ENCODE data around the gene NFIC.
"Not testable (repeated sequence)": the region's sequence is repeated elsewhere in the genome, so short reads cannot be mapped to it uniquely, and the experiment has no call there.

The NFIC gene

GRCh38 chr19:3338541-3339181 is 27.7 kb upstream of the NFIC start:
- TF ChIP-seq CTCF (IDR thresholded peaks at IDR 0.05; ENCODE audit: low read length) (no peak), EZH2phosphoT487 (IDR thresholded peaks at IDR 0.05; ENCODE audit: low read length) (no peak), EZH2 (optimal IDR thresholded peaks at IDR 0.05; ENCODE audit: low read depth, low read length) (no peak)
- H4K20me1 ChIP-seq (ENCODE audit: insufficient read depth, low read length) = no peaks in the 10 kb centered on the region
- DNase-seq = no peak
- H3K79me2 ChIP-seq (ENCODE audit: low read length) = no peaks in the 10 kb centered on the region
- H3K4me1 ChIP-seq (ENCODE audit: low read length) = no peaks in the 10 kb centered on the region
- no peak overlapping the region for H2AFZ ChIP-seq (ENCODE audit: low read length)
- H3K27ac ChIP-seq (ENCODE audit: low read length) = no peak overlapping the region
- no peaks in the 10 kb centered on the region for H3K36me3 ChIP-seq (replicated peaks; ENCODE audit: insufficient read depth, low read length)
- peaks cover 86% of the 10 kb centered on the region for H3K27me3 ChIP-seq (replicated peaks; ENCODE audit: insufficient read depth, low read length)
- no peak overlapping the region for H3K9ac ChIP-seq (ENCODE audit: low read length)
- no peak overlapping the region for H3K4me3 ChIP-seq (ENCODE audit: low read length)
- no peaks in the 10 kb centered on the region for H3K9me3 ChIP-seq (replicated peaks; ENCODE audit: insufficient read depth, low read length)
- no peak overlapping the region for H3K4me2 ChIP-seq (ENCODE audit: low read depth, low read length)
- no peaks in the 10 kb centered on the region for H3K9me2 ChIP-seq (replicated peaks; ENCODE audit: insufficient read depth, low read length)
- H3F3A ChIP-seq (ENCODE audit: insufficient read depth, low read length) = no peaks in the 10 kb centered on the region

DNA sequence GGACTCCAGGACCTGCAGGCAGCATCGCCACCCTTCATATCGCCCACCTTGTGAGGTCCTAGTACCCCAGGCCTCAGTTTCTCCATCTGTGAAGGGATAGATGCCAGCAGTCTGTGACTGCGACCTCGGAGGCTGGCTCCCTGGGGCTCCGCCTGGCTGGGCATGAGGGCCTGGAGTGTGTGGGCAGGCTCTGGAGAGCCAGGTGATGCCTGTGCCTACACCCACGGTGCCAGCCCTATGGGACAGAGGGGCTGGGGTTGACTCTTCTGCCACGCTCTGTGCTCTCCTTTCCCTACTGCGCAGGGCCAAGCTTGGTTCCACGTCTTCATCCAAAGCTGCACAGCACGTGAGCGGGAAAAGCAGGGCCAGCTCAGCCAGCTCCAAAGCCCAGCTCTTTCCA is 26.0 kb upstream of the NFIC start:
- TF ChIP-seq CTCF (IDR thresholded peaks at IDR 0.05; ENCODE audit: low read length) (no peak), EZH2 (optimal IDR thresholded peaks at IDR 0.05; ENCODE audit: low read depth, low read length) (no peak), EZH2phosphoT487 (IDR thresholded peaks at IDR 0.05; ENCODE audit: low read length) (no peak)
- DNase-seq = no peak
- H3K27me3 ChIP-seq (replicated peaks; ENCODE audit: insufficient read depth, low read length) = peaks cover 86% of the 10 kb centered on the region
- H3K4me3 ChIP-seq (ENCODE audit: low read length) = no peak overlapping the region
- H3K36me3 ChIP-seq (replicated peaks; ENCODE audit: insufficient read depth, low read length) = no peaks in the 10 kb centered on the region
- no peaks in the 10 kb centered on the region for H3K9me2 ChIP-seq (replicated peaks; ENCODE audit: insufficient read depth, low read length)
- H2AFZ ChIP-seq (ENCODE audit: low read length) = no peak overlapping the region
- H3K4me1 ChIP-seq (ENCODE audit: low read length) = no peaks in the 10 kb centered on the region
- H3K9ac ChIP-seq (ENCODE audit: low read length) = no peak overlapping the region
- H3K79me2 ChIP-seq (ENCODE audit: low read length) = no peaks in the 10 kb centered on the region
- no peak overlapping the region for H3K4me2 ChIP-seq (ENCODE audit: low read depth, low read length)
- H3K27ac ChIP-seq (ENCODE audit: low read length) = no peak overlapping the region
- H3F3A ChIP-seq (ENCODE audit: insufficient read depth, low read length) = no peaks in the 10 kb centered on the region
- H3K9me3 ChIP-seq (replicated peaks; ENCODE audit: insufficient read depth, low read length) = no peaks in the 10 kb centered on the region
- H4K20me1 ChIP-seq (ENCODE audit: insufficient read depth, low read length) = no peaks in the 10 kb centered on the region

GRCh38 chr19:3342246-3342645 is 24.1 kb upstream of the NFIC start:
- no peaks in the 10 kb centered on the region for H3K36me3 ChIP-seq (replicated peaks; ENCODE audit: insufficient read depth, low read length)
- TF ChIP-seq EZH2 (optimal IDR thresholded peaks at IDR 0.05; ENCODE audit: low read depth, low read length) (no peak), EZH2phosphoT487 (IDR thresholded peaks at IDR 0.05; ENCODE audit: low read length) (no peak), CTCF (IDR thresholded peaks at IDR 0.05; ENCODE audit: low read length) (no peak)
- no peak overlapping the region for H3K4me2 ChIP-seq (ENCODE audit: low read depth, low read length)
- no peaks in the 10 kb centered on the region for H3K4me1 ChIP-seq (ENCODE audit: low read length)
- no peak overlapping the region for H3K4me3 ChIP-seq (ENCODE audit: low read length)
- H4K20me1 ChIP-seq (ENCODE audit: insufficient read depth, low read length) = no peaks in the 10 kb centered on the region
- H3K9me3 ChIP-seq (replicated peaks; ENCODE audit: insufficient read depth, low read length) = no peaks in the 10 kb centered on the region
- H3K9ac ChIP-seq (ENCODE audit: low read length) = no peak overlapping the region
- peaks cover 84% of the 10 kb centered on the region for H3K27me3 ChIP-seq (replicated peaks; ENCODE audit: insufficient read depth, low read length)
- no peak overlapping the region for H2AFZ ChIP-seq (ENCODE audit: low read length)
- no peaks in the 10 kb centered on the region for H3K79me2 ChIP-seq (ENCODE audit: low read length)
- H3F3A ChIP-seq (ENCODE audit: insufficient read depth, low read length) = no peaks in the 10 kb centered on the region
- no peak overlapping the region for H3K27ac ChIP-seq (ENCODE audit: low read length)
- H3K9me2 ChIP-seq (replicated peaks; ENCODE audit: insufficient read depth, low read length) = no peaks in the 10 kb centered on the region
- DNase-seq = no peak

GRCh38 chr19:3342962-3343361 is 23.4 kb upstream of the NFIC start:
- not testable (repeated sequence) for H3K9me3 ChIP-seq (replicated peaks; ENCODE audit: insufficient read depth, low read length); H3K9me2 ChIP-seq (replicated peaks; ENCODE audit: insufficient read depth, low read length); H3K36me3 ChIP-seq (replicated peaks; ENCODE audit: insufficient read depth, low read length); H3K27ac ChIP-seq (ENCODE audit: low read length); H4K20me1 ChIP-seq (ENCODE audit: insufficient read depth, low read length); H3K9ac ChIP-seq (ENCODE audit: low read length); H3F3A ChIP-seq (ENCODE audit: insufficient read depth, low read length); H2AFZ ChIP-seq (ENCODE audit: low read length); H3K4me3 ChIP-seq (ENCODE audit: low read length); H3K79me2 ChIP-seq (ENCODE audit: low read length); DNase-seq; H3K4me2 ChIP-seq (ENCODE audit: low read depth, low read length); H3K4me1 ChIP-seq (ENCODE audit: low read length)
- peaks cover 84% of the 10 kb centered on the region for H3K27me3 ChIP-seq (replicated peaks; ENCODE audit: insufficient read depth, low read length)

Data from MM.1S (cell line).